Endodermal cell (in vitro differentiated cells): ENCODE data around the gene OR5C1. TPM values are rescaled to one million over a fixed set of nuclear protein-coding genes. Genes with fewer than 3 reads are reported as not detected.

Source experiments
- DNase-seq: peaks from one replicate; pipeline ENCODE4 v3.0.0-alpha.2; 2017
- H3K27ac ChIP-seq: 2 replicates; pipeline ENCODE4 v1.5.1; 2013; ENCODE audit warnings: mild to moderate bottlenecking, low read depth, low read length, moderate library complexity
- H3K27me3 ChIP-seq: 2 replicates; pipeline ENCODE4 v1.6.1; 2013; ENCODE audit warnings: mild to moderate bottlenecking, low read length, moderate library complexity; ENCODE audit not compliant: insufficient read depth, control insufficient read depth, poor library complexity, severe bottlenecking
- H3K36me3 ChIP-seq: 2 replicates; pipeline ENCODE4 v1.7.0; 2013; ENCODE audit warnings: mild to moderate bottlenecking, low read length, moderate library complexity; ENCODE audit not compliant: control insufficient read depth, insufficient read depth
- H3K4me1 ChIP-seq: one replicate; pipeline ENCODE4 v1.7.0; 2013; ENCODE audit warnings: low read length; ENCODE audit not compliant: control insufficient read depth, insufficient read depth
- H3K4me3 ChIP-seq: 2 replicates; pipeline ENCODE4 v1.5.1; 2013; ENCODE audit warnings: mild to moderate bottlenecking, low read length, moderate library complexity
- H3K9ac ChIP-seq: 2 replicates; pipeline ENCODE4 v1.6.1; 2013; ENCODE audit warnings: mild to moderate bottlenecking, low read length, moderate library complexity; ENCODE audit not compliant: poor library complexity, severe bottlenecking; ENCODE audit errors: extremely low read depth
- H3K9me3 ChIP-seq: 2 replicates; pipeline ENCODE4 v1.6.1; 2013; ENCODE audit warnings: mild to moderate bottlenecking, low read length, moderate library complexity; ENCODE audit not compliant: control insufficient read depth
- H3K27ac Mint-ChIP-seq: 2 replicates; pipeline ENCODE4 v1.8.0; 2020; ENCODE audit warnings: mixed read lengths
- H3K27me3 Mint-ChIP-seq: 2 replicates; pipeline ENCODE4 v1.8.0; 2021; ENCODE audit warnings: mild to moderate bottlenecking, mixed read lengths; ENCODE audit not compliant: insufficient read depth
- H3K36me3 Mint-ChIP-seq: 2 replicates; pipeline ENCODE4 v1.8.0; 2020; ENCODE audit warnings: low read depth, mixed read lengths
- H3K4me1 Mint-ChIP-seq: 2 replicates; pipeline ENCODE4 v1.8.0; 2020; ENCODE audit warnings: mixed read lengths
- H3K4me3 Mint-ChIP-seq: 2 replicates; pipeline ENCODE4 v1.8.0; 2020; ENCODE audit warnings: mild to moderate bottlenecking, moderate library complexity, mixed read lengths
- H3K9me3 Mint-ChIP-seq: 2 replicates; pipeline ENCODE4 v1.8.0; 2020; ENCODE audit warnings: mild to moderate bottlenecking, mixed read lengths
- WGBS, 2 experiments: methylation state at CpG; one replicate each; pipeline versions ENCODE4 v1.1.5 to v1.1.7; 2013; ENCODE audit warnings: missing lambda C conversion rate in 2 of 2, mixed read lengths in 1 of 2; ENCODE audit not compliant: insufficient coverage in 1 of 2, insufficient read length in 1 of 2; 5-methylcytosine and 5-hydroxymethylcytosine counted together
- total RNA-seq, 2 donors: library from RNA; stranded (reverse); fragmentation: NEBNext Ultra II Directional in 1 of 2; extraction: Animal tissue kit (Norgen Biotek cat#: 25700) in 1 of 2; gene quantifications; 2 replicates in 1 of 2; 3 replicates in 1 of 2; pipeline ENCODE4 v1.2.1, GENCODE V29; 2021
- TF ChIP-seq, protein P1 (sequence below): fragments of 200-600 bp; sonication (generic); conservative IDR thresholded peaks from 2 replicates; pipeline ENCODE4 v1.5.0; 2021; ENCODE audit warnings: antibody characterized with exemption, mild to moderate bottlenecking

The OR5C1 gene
- total RNA-seq, 2 donors from 2014 or later = not detected

DNA sequence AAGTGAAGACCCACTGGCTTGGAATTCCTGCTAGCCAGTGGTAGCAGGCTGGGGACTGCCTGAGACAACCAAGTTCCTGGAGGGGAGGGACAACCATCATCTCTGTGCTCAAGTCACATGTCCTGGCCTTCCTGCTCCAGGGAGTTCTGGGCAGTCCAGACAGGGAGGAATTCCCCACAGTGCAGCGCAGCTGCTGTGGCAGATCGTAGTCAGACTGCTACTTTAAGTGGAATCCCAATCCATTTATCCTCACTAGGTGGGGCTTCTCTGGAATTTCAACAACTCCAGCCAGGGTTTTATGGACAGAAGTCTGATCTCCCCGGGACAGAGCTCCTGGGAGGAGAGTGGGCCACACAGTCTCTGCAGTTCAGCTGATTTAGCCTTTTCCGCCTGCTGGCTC, 20.9 kb upstream of the OR5C1 start:
- TF ChIP-seq, protein P1, sequence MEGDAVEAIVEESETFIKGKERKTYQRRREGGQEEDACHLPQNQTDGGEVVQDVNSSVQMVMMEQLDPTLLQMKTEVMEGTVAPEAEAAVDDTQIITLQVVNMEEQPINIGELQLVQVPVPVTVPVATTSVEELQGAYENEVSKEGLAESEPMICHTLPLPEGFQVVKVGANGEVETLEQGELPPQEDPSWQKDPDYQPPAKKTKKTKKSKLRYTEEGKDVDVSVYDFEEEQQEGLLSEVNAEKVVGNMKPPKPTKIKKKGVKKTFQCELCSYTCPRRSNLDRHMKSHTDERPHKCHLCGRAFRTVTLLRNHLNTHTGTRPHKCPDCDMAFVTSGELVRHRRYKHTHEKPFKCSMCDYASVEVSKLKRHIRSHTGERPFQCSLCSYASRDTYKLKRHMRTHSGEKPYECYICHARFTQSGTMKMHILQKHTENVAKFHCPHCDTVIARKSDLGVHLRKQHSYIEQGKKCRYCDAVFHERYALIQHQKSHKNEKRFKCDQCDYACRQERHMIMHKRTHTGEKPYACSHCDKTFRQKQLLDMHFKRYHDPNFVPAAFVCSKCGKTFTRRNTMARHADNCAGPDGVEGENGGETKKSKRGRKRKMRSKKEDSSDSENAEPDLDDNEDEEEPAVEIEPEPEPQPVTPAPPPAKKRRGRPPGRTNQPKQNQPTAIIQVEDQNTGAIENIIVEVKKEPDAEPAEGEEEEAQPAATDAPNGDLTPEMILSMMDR = no peak
- H3K4me1 Mint-ChIP-seq = no peaks in the 10 kb centered on the region
- DNase-seq = no peak
- no peak overlapping the region for H3K27ac Mint-ChIP-seq
- peaks cover 55% of the 10 kb centered on the region for H3K9me3 Mint-ChIP-seq
- no peak overlapping the region for H3K4me3 Mint-ChIP-seq
- Histone ChIP-seq H3K9ac (no peak overlapping the region), H3K27me3 (no peaks in the 10 kb centered on the region), H3K36me3 (no peaks in the 10 kb centered on the region), H3K27ac (no peak overlapping the region), H3K9me3 (peaks cover 4% of the 10 kb centered on the region), H3K4me3 (no peak overlapping the region), H3K4me1 (no peaks in the 10 kb centered on the region)
- H3K36me3 Mint-ChIP-seq = no peaks in the 10 kb centered on the region
- H3K27me3 Mint-ChIP-seq = no peaks in the 10 kb centered on the region
- WGBS, 2 experiments = 77 to 79% methylated on average over 3 to 4 of the region's 4 CpGs

DNA sequence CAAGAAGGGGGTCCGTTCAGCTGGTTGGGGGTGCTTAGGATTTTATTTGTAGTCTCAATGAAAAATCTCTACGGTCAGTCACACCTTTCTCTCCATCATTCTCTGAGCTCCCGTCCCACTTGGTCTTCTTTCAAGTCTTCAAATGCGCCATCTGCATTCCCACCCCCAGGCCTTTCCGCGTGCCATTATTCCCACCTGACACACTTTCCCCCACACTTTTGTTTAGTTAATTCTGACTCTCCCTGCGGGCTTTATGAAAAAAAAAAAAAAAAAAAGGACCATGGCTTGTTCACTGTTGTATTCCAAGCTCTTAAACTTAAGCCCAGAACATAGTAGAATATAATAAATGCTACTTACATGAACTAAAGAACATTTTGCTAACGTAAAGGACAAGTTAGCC, 11.7 kb upstream of the OR5C1 start:
- no peak overlapping the region for H3K27ac Mint-ChIP-seq
- TF ChIP-seq, protein P1 = no peak
- no peak overlapping the region for H3K27ac ChIP-seq
- H3K36me3 Mint-ChIP-seq = no peaks in the 10 kb centered on the region
- H3K36me3 ChIP-seq = no peaks in the 10 kb centered on the region
- H3K27me3 ChIP-seq = no peaks in the 10 kb centered on the region
- H3K4me1 Mint-ChIP-seq = no peaks in the 10 kb centered on the region
- WGBS, 2 experiments = 72 to 93% methylated on average over 4 to 8 of the region's 8 CpGs
- H3K9ac ChIP-seq = no peak overlapping the region
- H3K9me3 ChIP-seq = peaks cover 4% of the 10 kb centered on the region
- H3K4me1 ChIP-seq = no peaks in the 10 kb centered on the region
- no peak for DNase-seq
- H3K4me3 Mint-ChIP-seq = no peak overlapping the region
- no peak overlapping the region for H3K4me3 ChIP-seq
- peaks cover 16% of the 10 kb centered on the region for H3K9me3 Mint-ChIP-seq
- peaks cover 10% of the 10 kb centered on the region for H3K27me3 Mint-ChIP-seq

DNA sequence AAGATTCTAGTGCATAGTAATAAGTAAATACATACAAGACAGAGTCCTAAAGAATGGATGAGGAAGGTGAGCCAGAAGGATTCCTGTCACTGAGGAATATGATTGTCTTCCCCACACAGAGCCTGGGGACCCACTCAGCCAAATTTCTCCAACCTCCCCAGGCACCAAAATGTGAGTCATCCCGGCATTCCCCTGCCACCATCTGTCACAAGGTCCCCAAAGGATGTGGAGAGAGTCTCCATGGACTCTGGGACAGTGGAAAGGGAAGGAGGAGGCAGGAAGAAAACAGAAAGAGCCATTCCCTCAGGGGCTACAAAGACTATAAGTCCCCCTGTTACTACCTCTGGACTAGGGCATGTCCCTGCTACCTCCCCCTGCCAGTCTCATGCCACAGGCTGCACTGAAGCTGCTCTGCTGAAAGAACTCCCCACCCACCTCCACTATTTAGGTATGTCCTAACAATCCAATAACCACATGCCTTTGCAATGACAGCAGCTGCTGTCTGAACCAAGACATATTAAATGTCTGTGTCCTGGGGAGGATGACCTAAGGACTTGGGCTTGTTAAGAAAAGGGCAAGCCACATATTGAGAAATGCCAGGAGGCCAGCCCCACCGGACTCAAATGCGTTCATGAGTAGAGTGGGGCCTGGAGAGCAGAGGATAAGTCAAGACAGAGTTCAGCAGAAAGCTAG, 10.7 kb upstream of the OR5C1 start:
- peaks cover 10% of the 10 kb centered on the region for H3K9me3 Mint-ChIP-seq
- WGBS, 2 experiments = 72 to 74% methylated on average over 2 to 3 of the region's 3 CpGs

More for the DNA sequence above, 10.7 kb upstream of the OR5C1 start:
- DNase-seq = no peak
- no peaks in the 10 kb centered on the region for H3K4me1 Mint-ChIP-seq
- no peak overlapping the region for H3K27ac Mint-ChIP-seq
- H3K9me3 ChIP-seq = peaks cover 4% of the 10 kb centered on the region
- H3K4me1 ChIP-seq = no peaks in the 10 kb centered on the region
- H3K27me3 ChIP-seq = no peaks in the 10 kb centered on the region
- H3K4me3 Mint-ChIP-seq = no peak overlapping the region
- no peak overlapping the region for H3K4me3 ChIP-seq
- H3K36me3 Mint-ChIP-seq = no peaks in the 10 kb centered on the region
- no peak overlapping the region for H3K27ac ChIP-seq
- peaks cover 11% of the 10 kb centered on the region for H3K27me3 Mint-ChIP-seq
- H3K9ac ChIP-seq = no peak overlapping the region
- H3K36me3 ChIP-seq = no peaks in the 10 kb centered on the region
- TF ChIP-seq, protein P1 = no peak
